ENCODE measurements around the gene KIF2B. TPM values are rescaled to one million over a fixed set of nuclear protein-coding genes. Genes with fewer than 3 reads are reported as not detected.

Gene KIF2B, protein sequence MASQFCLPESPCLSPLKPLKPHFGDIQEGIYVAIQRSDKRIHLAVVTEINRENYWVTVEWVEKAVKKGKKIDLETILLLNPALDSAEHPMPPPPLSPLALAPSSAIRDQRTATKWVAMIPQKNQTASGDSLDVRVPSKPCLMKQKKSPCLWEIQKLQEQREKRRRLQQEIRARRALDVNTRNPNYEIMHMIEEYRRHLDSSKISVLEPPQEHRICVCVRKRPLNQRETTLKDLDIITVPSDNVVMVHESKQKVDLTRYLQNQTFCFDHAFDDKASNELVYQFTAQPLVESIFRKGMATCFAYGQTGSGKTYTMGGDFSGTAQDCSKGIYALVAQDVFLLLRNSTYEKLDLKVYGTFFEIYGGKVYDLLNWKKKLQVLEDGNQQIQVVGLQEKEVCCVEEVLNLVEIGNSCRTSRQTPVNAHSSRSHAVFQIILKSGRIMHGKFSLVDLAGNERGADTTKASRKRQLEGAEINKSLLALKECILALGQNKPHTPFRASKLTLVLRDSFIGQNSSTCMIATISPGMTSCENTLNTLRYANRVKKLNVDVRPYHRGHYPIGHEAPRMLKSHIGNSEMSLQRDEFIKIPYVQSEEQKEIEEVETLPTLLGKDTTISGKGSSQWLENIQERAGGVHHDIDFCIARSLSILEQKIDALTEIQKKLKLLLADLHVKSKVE
- total RNA-seq = not detected
- not detected for polyA plus RNA-seq
- total RNA-seq = not detected

DNA sequence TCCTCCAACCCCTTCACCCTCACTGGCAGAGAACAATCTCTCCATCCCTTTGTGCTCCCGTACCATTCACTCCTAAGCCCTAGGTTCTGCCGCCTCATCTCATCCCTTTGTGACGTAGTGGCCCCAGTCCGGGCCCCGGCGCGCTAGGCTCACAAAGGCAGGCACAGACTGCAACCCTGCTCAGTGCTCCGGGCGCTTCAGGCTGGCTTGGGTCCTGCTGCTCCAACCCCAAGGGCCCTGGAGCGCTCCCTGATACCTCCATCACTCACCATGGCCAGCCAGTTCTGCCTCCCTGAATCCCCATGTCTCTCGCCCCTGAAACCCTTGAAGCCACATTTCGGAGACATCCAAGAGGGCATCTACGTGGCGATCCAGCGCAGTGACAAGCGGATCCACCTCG lies at the start of gene KIF2B:
KIF2B (plus strand) TSS at position 164 of the 400 bp plus-strand sequence; CDS start at position 271, 107 bp downstream.
- Mint-ChIP-seq H3K9me3 (peaks cover 0 to 13% (median 6%) of the 10 kb centered on the region in 11 donors), H3K4me1 (no peaks in the 10 kb centered on the region), H3K27me3 (no peaks in the 10 kb centered on the region), H3K4me3 (no peak within 1 kb of the TSS), H3K36me3 (no peaks in the 10 kb centered on the region), H3K27ac (no peak within 1 kb of the TSS)
- CTCF ChIA-PET = no interaction called here
- Histone ChIP-seq H3K4me1 (ENCODE audit: control insufficient read depth in 2 of 2, insufficient read depth in 2 of 2, low read length in 2 of 2) (no peaks in the 10 kb centered on the region), H3K36me3 (ENCODE audit: control insufficient read depth in 2 of 3, insufficient read depth in 3 of 3, low read length in 3 of 3) (no peaks in the 10 kb centered on the region), H3K4me3 (ENCODE audit: low read length) (no peak within 1 kb of the TSS), H3K27ac (ENCODE audit: low read depth, low read length) (no peak within 1 kb of the TSS), H3K27me3 (ENCODE audit: control insufficient read depth in 2 of 2, insufficient read depth in 2 of 2, low read length in 2 of 2) (no peaks in the 10 kb centered on the region), H3K9me3 (ENCODE audit: control insufficient read depth in 2 of 3, low read length in 3 of 3) (no peaks in the 10 kb centered on the region)
- intact Hi-C loops (cut with micrococcal nuclease) = no loop called here
- DNase-seq = no peak
- no peak for ATAC-seq
- POLR2A ChIA-PET = no interaction called here

DNA sequence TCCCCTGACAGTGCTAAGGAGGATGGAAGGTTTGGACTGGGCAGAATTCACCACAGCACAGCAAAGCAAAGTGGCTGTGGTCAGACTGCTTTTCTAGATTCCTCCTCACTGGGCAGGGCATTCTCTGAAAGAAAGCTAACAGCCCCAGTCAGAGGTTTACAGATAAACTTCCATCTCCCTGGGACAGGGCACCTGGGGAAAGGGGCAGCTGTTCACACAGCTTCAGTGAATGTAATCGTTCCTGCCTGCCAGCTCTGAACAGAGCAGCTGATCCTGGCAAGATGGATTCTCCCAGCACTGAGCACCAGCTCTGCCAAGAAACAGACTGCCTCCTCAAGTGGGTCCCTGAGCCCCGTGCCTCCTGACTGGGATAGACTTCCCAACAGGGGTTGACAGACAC lies 42.4 kb upstream of the KIF2B start:
- H3K4me1 Mint-ChIP-seq = no peaks in the 10 kb centered on the region
- intact Hi-C loops (cut with micrococcal nuclease) = no loop called here
- Histone ChIP-seq H3K9me3 (ENCODE audit: control insufficient read depth in 2 of 3, low read length in 3 of 3) (no peaks in the 10 kb centered on the region), H3K27ac (ENCODE audit: low read depth, low read length) (no peak overlapping the region), H3K4me1 (ENCODE audit: control insufficient read depth in 2 of 2, insufficient read depth in 2 of 2, low read length in 2 of 2) (no peaks in the 10 kb centered on the region), H3K27me3 (ENCODE audit: control insufficient read depth in 2 of 2, insufficient read depth in 2 of 2, low read length in 2 of 2) (no peaks in the 10 kb centered on the region), H3K36me3 (ENCODE audit: control insufficient read depth in 2 of 3, insufficient read depth in 3 of 3, low read length in 3 of 3) (no peaks in the 10 kb centered on the region), H3K4me3 (ENCODE audit: low read length) (no peak overlapping the region)
- ATAC-seq = no peak
- no peak overlapping the region for H3K27ac Mint-ChIP-seq
- ChIA-PET POLR2A (no interaction called here), CTCF (no interaction called here)
- peaks cover 3 to 22% (median 11%) of the 10 kb centered on the region in 11 donors for H3K9me3 Mint-ChIP-seq
- H3K27me3 Mint-ChIP-seq = no peaks in the 10 kb centered on the region
- H3K36me3 Mint-ChIP-seq = no peaks in the 10 kb centered on the region
- no peak overlapping the region for H3K4me3 Mint-ChIP-seq
- DNase-seq = no peak

DNA sequence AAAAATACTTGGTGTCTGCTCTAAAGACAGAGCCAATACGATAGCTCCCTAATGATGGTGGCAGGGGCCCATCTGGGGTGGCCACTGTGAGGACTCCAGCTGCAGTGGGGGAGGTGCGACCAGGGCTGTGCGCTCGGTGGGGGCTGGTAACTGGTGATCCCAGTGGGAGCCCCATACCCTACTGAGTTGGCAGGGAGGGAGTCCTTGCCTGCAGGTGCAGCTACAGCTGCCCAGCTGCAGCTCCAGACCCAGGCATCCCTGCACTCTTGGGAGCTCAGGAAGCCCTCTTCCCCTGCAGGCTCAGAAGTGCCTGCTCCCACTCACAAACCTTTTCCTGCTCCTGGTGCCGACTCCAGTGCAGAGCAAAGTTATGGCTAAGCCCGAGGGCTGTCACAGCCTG lies 31.2 kb upstream of the KIF2B start:
- Mint-ChIP-seq H3K27me3 (no peaks in the 10 kb centered on the region), H3K4me1 (no peaks in the 10 kb centered on the region), H3K4me3 (no peak overlapping the region), H3K9me3 (peaks cover 0 to 12% (median 2%) of the 10 kb centered on the region in 11 donors), H3K27ac (no peak overlapping the region), H3K36me3 (no peaks in the 10 kb centered on the region)
- no peaks in the 10 kb centered on the region for H3K4me1 ChIP-seq (ENCODE audit: control insufficient read depth in 2 of 2, insufficient read depth in 2 of 2, low read length in 2 of 2)
- H3K36me3 ChIP-seq (ENCODE audit: control insufficient read depth in 2 of 3, insufficient read depth in 3 of 3, low read length in 3 of 3) = no peaks in the 10 kb centered on the region
- no peak for ATAC-seq
- ChIA-PET CTCF (no interaction called here), POLR2A (no interaction called here)
- no peaks in the 10 kb centered on the region for H3K27me3 ChIP-seq (ENCODE audit: control insufficient read depth in 2 of 2, insufficient read depth in 2 of 2, low read length in 2 of 2)
- intact Hi-C loops (cut with micrococcal nuclease) = no loop called here
- no peaks in the 10 kb centered on the region for H3K9me3 ChIP-seq (ENCODE audit: control insufficient read depth in 2 of 3, low read length in 3 of 3)
- no peak for DNase-seq
- H3K27ac ChIP-seq (ENCODE audit: low read depth, low read length) = no peak overlapping the region
- no peak overlapping the region for H3K4me3 ChIP-seq (ENCODE audit: low read length)

DNA sequence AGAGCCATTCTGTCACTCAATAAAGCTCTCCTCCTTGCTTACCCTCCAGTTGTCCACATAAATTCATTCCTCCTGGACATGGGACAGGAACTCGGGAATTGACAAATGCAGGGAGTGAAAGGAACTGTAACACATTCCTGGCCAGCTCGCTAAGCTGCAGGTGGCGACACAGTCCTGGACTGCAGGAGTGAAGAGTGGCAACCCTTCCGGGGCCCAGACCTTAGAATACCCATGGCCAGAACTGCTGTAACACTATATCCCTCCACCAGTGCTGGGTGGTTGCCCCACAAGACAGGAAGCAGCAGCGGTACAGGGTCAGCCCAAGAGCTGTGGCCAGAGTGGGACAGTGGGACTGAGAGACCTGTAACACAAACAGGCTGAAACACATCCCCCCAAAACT lies 30.3 kb upstream of the KIF2B start:
- ChIA-PET POLR2A (no interaction called here), CTCF (no interaction called here)
- peaks cover 0 to 12% (median 2%) of the 10 kb centered on the region in 11 donors for H3K9me3 Mint-ChIP-seq

DNA sequence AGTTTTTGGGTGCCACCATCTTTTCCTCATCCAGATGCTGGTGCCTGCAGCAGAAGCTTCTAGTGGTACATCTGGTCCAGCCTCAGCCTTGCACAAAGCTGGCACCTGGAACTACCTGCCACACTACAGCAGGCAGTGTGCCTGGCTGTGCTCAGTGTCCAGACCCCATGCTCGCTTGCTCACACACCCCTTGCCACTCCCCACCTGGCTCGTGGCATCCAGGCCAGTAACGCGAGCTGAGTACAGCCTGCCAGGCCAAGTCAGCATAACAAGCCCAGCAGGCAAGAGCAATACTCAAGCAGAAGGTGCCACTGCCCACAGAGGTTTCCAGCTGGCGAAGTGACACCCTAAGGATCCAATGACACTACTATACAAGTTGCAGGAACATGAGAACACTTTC lies 29.7 kb upstream of the KIF2B start:
- H3K27me3 Mint-ChIP-seq = no peaks in the 10 kb centered on the region
- no peak overlapping the region for H3K4me3 Mint-ChIP-seq
- intact Hi-C loops (cut with micrococcal nuclease) = no loop called here
- no peaks in the 10 kb centered on the region for H3K36me3 ChIP-seq (ENCODE audit: control insufficient read depth in 2 of 3, insufficient read depth in 3 of 3, low read length in 3 of 3)
- no peak overlapping the region for H3K27ac ChIP-seq (ENCODE audit: low read depth, low read length)
- no peaks in the 10 kb centered on the region for H3K27me3 ChIP-seq (ENCODE audit: control insufficient read depth in 2 of 2, insufficient read depth in 2 of 2, low read length in 2 of 2)
- no peaks in the 10 kb centered on the region for H3K4me1 Mint-ChIP-seq
- H3K9me3 Mint-ChIP-seq = peaks cover 0 to 12% (median 2%) of the 10 kb centered on the region in 11 donors
- ChIA-PET CTCF (no interaction called here), POLR2A (no interaction called here)
- peak overlapping the region in 1 of 9 donors; percentile 57 for H3K27ac Mint-ChIP-seq
- H3K4me1 ChIP-seq (ENCODE audit: control insufficient read depth in 2 of 2, insufficient read depth in 2 of 2, low read length in 2 of 2) = no peaks in the 10 kb centered on the region
- ATAC-seq = no peak
- no peak overlapping the region for H3K4me3 ChIP-seq (ENCODE audit: low read length)
- H3K9me3 ChIP-seq (ENCODE audit: control insufficient read depth in 2 of 3, low read length in 3 of 3) = no peaks in the 10 kb centered on the region
- H3K36me3 Mint-ChIP-seq = no peaks in the 10 kb centered on the region
- DNase-seq = no peak

More for the DNA sequence above, 30.3 kb upstream of the KIF2B start:
- no peaks in the 10 kb centered on the region for H3K36me3 ChIP-seq (ENCODE audit: control insufficient read depth in 2 of 3, insufficient read depth in 3 of 3, low read length in 3 of 3)
- no peak overlapping the region for H3K4me3 ChIP-seq (ENCODE audit: low read length)
- Mint-ChIP-seq H3K27me3 (no peaks in the 10 kb centered on the region), H3K27ac (no peak overlapping the region), H3K36me3 (no peaks in the 10 kb centered on the region), H3K4me1 (no peaks in the 10 kb centered on the region), H3K4me3 (no peak overlapping the region)
- DNase-seq (no peak), ATAC-seq (no peak)
- intact Hi-C loops (cut with micrococcal nuclease) = no loop called here
- no peaks in the 10 kb centered on the region for H3K9me3 ChIP-seq (ENCODE audit: control insufficient read depth in 2 of 3, low read length in 3 of 3)
- no peaks in the 10 kb centered on the region for H3K27me3 ChIP-seq (ENCODE audit: control insufficient read depth in 2 of 2, insufficient read depth in 2 of 2, low read length in 2 of 2)
- no peak overlapping the region for H3K27ac ChIP-seq (ENCODE audit: low read depth, low read length)
- H3K4me1 ChIP-seq (ENCODE audit: control insufficient read depth in 2 of 2, insufficient read depth in 2 of 2, low read length in 2 of 2) = no peaks in the 10 kb centered on the region

DNA sequence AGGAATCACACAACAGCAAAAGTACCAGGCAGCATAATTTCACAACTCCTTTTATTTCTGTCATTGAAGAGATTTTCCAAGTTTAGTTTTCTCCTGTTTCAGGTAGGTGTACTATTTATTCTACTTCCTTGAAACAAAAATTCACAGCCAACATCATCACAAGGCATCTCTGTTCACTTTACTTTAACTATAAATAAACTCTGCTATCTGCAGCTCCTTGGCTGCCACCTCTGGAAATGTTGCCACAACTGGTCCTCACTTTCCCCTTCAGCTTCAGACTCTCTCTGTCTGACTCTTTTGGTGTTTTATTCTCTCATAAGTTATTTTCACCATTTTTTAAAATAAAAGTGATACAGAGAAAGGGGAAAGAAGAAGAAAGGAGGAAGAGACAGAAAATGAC lies 27.9 kb upstream of the KIF2B start:
- intact Hi-C loops (cut with micrococcal nuclease) = no loop called here
- ATAC-seq = no peak
- H3K36me3 Mint-ChIP-seq = no peaks in the 10 kb centered on the region
- Histone ChIP-seq H3K9me3 (ENCODE audit: control insufficient read depth in 2 of 3, low read length in 3 of 3) (no peaks in the 10 kb centered on the region), H3K4me3 (ENCODE audit: low read length) (no peak overlapping the region), H3K27me3 (ENCODE audit: control insufficient read depth in 2 of 2, insufficient read depth in 2 of 2, low read length in 2 of 2) (no peaks in the 10 kb centered on the region), H3K27ac (ENCODE audit: low read depth, low read length) (no peak overlapping the region), H3K36me3 (ENCODE audit: control insufficient read depth in 2 of 3, insufficient read depth in 3 of 3, low read length in 3 of 3) (no peaks in the 10 kb centered on the region), H3K4me1 (ENCODE audit: control insufficient read depth in 2 of 2, insufficient read depth in 2 of 2, low read length in 2 of 2) (no peaks in the 10 kb centered on the region)
- peaks cover 0 to 12% (median 2%) of the 10 kb centered on the region in 11 donors for H3K9me3 Mint-ChIP-seq
- ChIA-PET CTCF (no interaction called here), POLR2A (no interaction called here)
- no peaks in the 10 kb centered on the region for H3K27me3 Mint-ChIP-seq
- no peak overlapping the region for H3K4me3 Mint-ChIP-seq
- no peak overlapping the region for H3K27ac Mint-ChIP-seq
- DNase-seq = no peak
- H3K4me1 Mint-ChIP-seq = no peaks in the 10 kb centered on the region

DNA sequence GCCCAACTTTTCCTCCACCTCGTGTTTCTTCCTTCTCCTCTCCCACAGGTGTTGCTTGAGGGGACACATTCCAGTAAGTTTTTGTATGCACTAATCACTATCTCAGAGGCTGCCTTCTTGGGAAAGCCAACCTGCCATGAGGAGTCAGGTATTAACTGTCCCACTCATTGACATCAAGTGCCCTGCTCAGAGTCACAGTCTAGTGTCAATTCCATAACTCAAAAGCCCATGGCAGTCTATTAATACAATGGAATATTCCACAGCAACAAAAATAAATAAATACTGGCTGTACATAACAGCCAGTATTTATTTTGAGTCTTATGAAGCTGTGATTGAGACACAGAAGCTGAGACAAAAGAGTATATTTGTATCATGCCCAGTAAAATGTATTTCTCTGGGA lies 26.1 kb upstream of the KIF2B start:
- Histone ChIP-seq H3K4me3 (ENCODE audit: low read length) (no peak overlapping the region), H3K27me3 (ENCODE audit: control insufficient read depth in 2 of 2, insufficient read depth in 2 of 2, low read length in 2 of 2) (no peaks in the 10 kb centered on the region), H3K9me3 (ENCODE audit: control insufficient read depth in 2 of 3, low read length in 3 of 3) (no peaks in the 10 kb centered on the region), H3K27ac (ENCODE audit: low read depth, low read length) (no peak overlapping the region), H3K4me1 (ENCODE audit: control insufficient read depth in 2 of 2, insufficient read depth in 2 of 2, low read length in 2 of 2) (no peaks in the 10 kb centered on the region), H3K36me3 (ENCODE audit: control insufficient read depth in 2 of 3, insufficient read depth in 3 of 3, low read length in 3 of 3) (no peaks in the 10 kb centered on the region)
- Mint-ChIP-seq H3K9me3 (peaks cover 0 to 9% (median 0%) of the 10 kb centered on the region in 11 donors), H3K4me3 (no peak overlapping the region), H3K4me1 (no peaks in the 10 kb centered on the region), H3K36me3 (no peaks in the 10 kb centered on the region), H3K27ac (no peak overlapping the region), H3K27me3 (no peaks in the 10 kb centered on the region)
- ChIA-PET POLR2A (no interaction called here), CTCF (no interaction called here)
- ATAC-seq = no peak
- no peak for DNase-seq
- intact Hi-C loops (cut with micrococcal nuclease) = no loop called here

Measured in naive thymus-derived CD4-positive, alpha-beta T cell (primary cell).